GM21528 (cell line): ENCODE data around the gene APOO.

Experiments
- ATAC-seq: cut with Tn5 transposase; IDR thresholded peaks from one replicate; pipeline ENCODE4 v1.9.1; 2021; ENCODE audit warnings: mild to moderate bottlenecking, moderate library complexity; ENCODE audit not compliant: unreplicated experiment, low FRiP score

APOO gene

GRCh38 chrX:23822841-23823240, 84.9 kb downstream of the APOO start:
- ATAC-seq: no peak

GRCh38 chrX:23822397-23822796, 85.3 kb downstream of the APOO start:
- no peak for ATAC-seq

- no peak for ATAC-seq
Measured at GRCh38 chrX:23821847-23822246, 85.9 kb downstream of the APOO start.

DNA sequence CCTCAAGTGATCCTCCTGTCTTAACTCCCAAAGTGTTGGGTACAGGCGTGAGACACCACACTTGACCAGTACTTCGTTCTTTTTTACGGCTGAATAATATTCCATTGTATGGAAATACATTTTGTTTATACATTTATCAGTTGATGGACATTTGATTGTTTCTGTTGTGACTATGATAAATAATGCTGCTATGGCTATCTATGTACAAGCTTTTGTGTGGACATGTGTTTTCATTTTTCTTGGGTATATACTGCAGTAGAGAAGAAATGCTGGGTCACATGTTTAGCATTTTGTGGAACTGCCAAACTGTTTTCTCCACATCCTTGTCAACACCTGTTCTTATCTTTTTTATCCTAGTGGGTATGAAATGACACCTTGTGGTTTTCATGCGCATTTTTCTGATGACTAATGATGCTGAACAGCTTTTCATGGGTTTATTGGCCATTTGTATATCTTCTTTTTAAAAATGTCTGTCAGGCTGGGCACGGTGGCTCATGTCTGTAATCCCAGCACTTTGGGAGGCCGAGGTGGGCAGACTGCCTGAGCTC, 87.4 kb downstream of the APOO start:
- no peak for ATAC-seq

DNA sequence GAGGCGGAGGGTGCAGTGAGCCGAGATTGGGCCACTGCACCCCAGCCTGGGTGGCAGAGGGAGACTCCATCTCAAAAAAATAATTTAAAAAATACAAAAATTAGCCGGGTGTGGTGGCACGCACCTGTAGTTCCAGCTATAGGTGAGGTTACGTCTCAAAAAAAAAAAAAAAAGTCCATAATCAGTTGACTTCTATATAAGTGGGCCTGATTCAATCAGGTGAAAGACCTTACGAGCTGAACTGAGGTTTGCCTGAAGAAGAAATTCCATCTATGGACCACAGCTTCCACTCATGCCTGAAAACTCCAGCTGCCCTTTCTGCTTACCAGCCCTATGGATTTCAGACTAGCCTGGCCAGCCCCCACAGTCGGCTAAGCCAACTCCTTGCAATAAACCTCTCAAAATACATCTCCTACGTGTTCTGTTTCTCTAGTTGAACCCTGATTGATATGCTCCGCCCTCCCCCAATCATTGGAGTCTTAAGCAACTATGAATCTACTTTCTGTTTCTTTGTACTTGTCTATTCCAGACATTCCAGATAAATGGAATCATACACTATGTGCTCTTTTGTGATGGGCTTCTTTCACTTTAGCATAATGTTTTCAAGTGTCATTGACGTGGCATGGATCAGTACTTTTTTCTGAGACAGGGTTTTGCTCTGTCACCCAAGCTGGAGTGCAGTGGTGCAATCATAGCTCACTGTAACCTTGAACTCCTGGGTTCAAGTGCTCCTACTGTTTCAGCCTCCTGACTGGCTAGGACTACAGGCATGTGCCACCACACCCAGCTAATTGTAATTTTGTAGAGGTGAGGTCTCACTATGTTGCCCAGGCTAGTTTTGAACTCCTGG, 88.1 kb downstream of the APOO start:
- no peak for ATAC-seq

GRCh38 chrX:23817979-23818336, 89.8 kb downstream of the APOO start:
- no peak for ATAC-seq

DNA sequence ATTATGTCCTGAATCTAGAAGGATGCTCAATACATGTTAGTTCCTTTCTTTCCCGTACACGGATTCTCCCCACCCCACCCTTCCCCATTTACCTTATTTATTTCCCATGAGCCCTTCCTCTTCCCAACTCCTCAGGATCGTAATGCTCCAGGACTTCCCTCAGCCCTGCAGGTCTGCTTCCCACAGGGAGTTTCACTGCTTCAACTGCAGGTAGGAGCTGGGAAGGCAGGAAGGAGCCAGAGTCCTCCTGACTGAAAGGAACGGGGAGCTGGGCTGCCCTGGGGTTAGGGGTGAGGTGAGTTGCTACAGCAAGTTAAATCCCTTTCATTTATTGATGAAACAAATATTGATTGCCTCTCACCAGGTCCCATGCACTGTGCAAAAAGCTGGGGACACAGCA, 91.6 kb downstream of the APOO start:
- no peak for ATAC-seq

GRCh38 chrX:23815376-23815775, 92.4 kb downstream of the APOO start:
- no peak for ATAC-seq

DNA sequence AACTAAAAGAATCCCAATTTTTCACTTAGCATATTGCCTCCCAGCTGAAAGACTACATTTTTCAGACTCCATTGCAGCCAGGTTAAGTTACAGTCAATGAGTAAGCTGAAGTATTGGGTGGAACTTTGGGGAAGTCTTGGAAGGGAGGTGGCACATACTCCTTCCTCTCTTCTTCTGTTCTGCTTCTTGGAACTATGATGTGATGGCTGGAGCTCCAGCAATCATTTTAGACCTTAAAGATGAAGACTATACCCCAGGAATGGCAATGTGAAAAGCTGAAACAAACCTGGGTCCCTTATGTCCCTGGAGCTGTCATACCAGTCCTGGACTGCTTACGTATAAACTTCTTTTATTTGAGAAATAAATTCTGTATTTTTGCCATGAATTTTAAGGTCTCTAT, 93.9 kb downstream of the APOO start:
- no peak for ATAC-seq

GRCh38 chrX:23811656-23812055, 96.1 kb downstream of the APOO start:
- no peak for ATAC-seq

GRCh38 chrX:23811108-23811651, 96.6 kb downstream of the APOO start:
- no peak for ATAC-seq

GRCh38 chrX:23810279-23810678, 97.5 kb downstream of the APOO start:
- no peak for ATAC-seq

DNA sequence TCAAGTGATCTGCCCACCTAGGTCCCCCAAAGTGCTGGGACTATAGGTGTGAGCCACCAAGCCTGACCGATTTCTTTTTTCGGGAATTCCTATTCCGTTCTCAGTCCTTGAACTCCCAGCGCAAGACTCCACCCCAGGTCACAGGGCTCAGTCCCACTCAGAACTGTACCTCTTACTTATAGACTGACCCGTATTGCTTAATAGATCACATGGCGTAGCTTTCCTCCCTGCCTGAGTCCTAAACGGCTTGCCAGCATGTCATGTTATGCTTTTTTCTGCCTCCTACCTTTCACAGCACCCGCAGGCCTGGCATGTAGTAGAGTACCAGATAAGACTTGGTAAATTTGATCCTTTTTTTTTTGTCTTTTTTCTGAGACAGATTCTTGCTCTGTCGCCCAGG, 102.3 kb downstream of the APOO start:
- ATAC-seq: no peak

GRCh38 chrX:23804578-23804977, 103.2 kb downstream of the APOO start:
- no peak for ATAC-seq

- no peak for ATAC-seq
Measured at GRCh38 chrX:23803931-23804381, 103.8 kb downstream of the APOO start.

- no peak for ATAC-seq
Measured at GRCh38 chrX:23802431-23802830, 105.3 kb downstream of the APOO start.

GRCh38 chrX:23799469-23800065, 108.2 kb downstream of the APOO start:
- ATAC-seq: no peak

- no peak for ATAC-seq
Measured at GRCh38 chrX:23797371-23798128, 110.2 kb downstream of the APOO start.

DNA sequence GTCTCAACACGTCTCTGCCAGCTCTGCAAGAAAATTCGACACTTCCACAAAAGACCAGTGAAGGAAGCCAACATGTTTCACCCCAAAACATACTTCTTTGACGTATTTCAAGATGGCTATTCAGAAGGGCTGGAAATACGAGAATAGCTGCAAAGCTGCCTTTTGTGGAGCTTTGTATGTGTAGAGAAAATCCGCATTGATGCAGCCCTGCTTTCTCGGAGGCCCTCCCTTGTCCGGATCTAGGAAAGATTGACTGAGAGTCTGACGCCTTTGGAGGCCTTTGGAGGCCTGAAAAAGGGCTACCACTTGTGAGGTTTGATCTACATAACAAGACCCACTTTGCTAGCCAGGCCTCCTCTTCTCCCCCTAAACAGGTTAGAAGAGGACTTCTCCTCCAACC, 112.5 kb downstream of the APOO start:
- ATAC-seq: no peak

- ATAC-seq: no peak
Measured at GRCh38 chrX:23792861-23793553, 114.7 kb downstream of the APOO start.
